Stomach (tissue), 9 donors: Measurements from ENCODE around the gene RNF123. TPM values are rescaled to one million over a fixed set of nuclear protein-coding genes. Genes with fewer than 3 reads are reported as not detected.
A peak's percentile ranks its signal among the peaks of the same experiment; 100 is the strongest.

Source experiments
- DNase-seq, 2 donors: peaks; one replicate each; pipeline versions ENCODE4 v3.0.0 to v3.0.0-alpha.2; 2013 to 2019
- H3K27ac ChIP-seq, 5 donors: fragments of 200-600 bp in 4 of 5; sonication (generic) in 4 of 5; one replicate each; pipeline ENCODE4 v1.5.1; 2013 to 2019; ENCODE audit warnings: mild to moderate bottlenecking in 1 of 5, moderate library complexity in 1 of 5
- H3K27me3 ChIP-seq, 3 donors: fragments of 200-600 bp; sonication (generic); one replicate each; pipeline ENCODE4 v1.5.1; 2017 to 2019; ENCODE audit warnings: mixed run types in 1 of 3
- H3K36me3 ChIP-seq, 4 donors: fragments of 200-600 bp; sonication (generic); 1 replicate in 3 of 4; 2 replicates in 1 of 4; pipeline ENCODE4 v1.5.1; 2016 to 2019
- H3K4me1 ChIP-seq, 4 donors: fragments of 200-600 bp; sonication (generic); one replicate each; pipeline ENCODE4 v1.5.1; 2016 to 2019
- H3K4me3 ChIP-seq, 4 donors: fragments of 200-600 bp; sonication (generic) in 3 of 4; one replicate each; pipeline ENCODE4 v1.5.1; 2016 to 2019; ENCODE audit warnings: mild to moderate bottlenecking in 1 of 4
- H3K9me3 ChIP-seq, 4 donors: fragments of 200-600 bp; sonication (generic); one replicate each; pipeline ENCODE4 v1.5.1; 2016 to 2019
- CTCF ChIP-seq, 7 experiments: fragments of 450-650 bp in 4 of 7; fragments of 200-600 bp in 3 of 7; sonication (generic) in 3 of 7; IDR thresholded peaks; one replicate each; pipeline ENCODE4 v1.5.1; 2016 to 2019; ENCODE audit warnings: antibody characterized with exemption in 7 of 7, control low read depth in 2 of 7, mild to moderate bottlenecking in 1 of 7
- EP300 ChIP-seq: sonication (generic); formaldehyde crosslinking; IDR thresholded peaks from one replicate; pipeline ENCODE4 v1.6.1; 2017; ENCODE audit warnings: antibody characterized with exemption
- POLR2A ChIP-seq, 4 donors: fragments of 450-650 bp; IDR thresholded peaks; one replicate each; pipeline ENCODE4 v1.6.1; 2016; ENCODE audit warnings: antibody characterized with exemption in 4 of 4, control low read depth in 2 of 4, mild to moderate bottlenecking in 1 of 4, moderate library complexity in 1 of 4
- POLR2AphosphoS5 ChIP-seq, 3 donors: sonication (generic); formaldehyde crosslinking; IDR thresholded peaks; one replicate each; pipeline ENCODE4 v1.6.1; 2016; ENCODE audit warnings: antibody characterized with exemption in 3 of 3
- WGBS, 5 donors: extraction: QIAGEN DNeasy Blood & Tissue Kit in 3 of 5; methylation state at CpG; one replicate each; pipeline versions ENCODE4 v1.1.5 to v1.1.7; 2013 to 2018; 5-methylcytosine and 5-hydroxymethylcytosine counted together
- intact Hi-C: fragments of 100-400 bp; cut with DNase I; formaldehyde crosslinking; loops from one replicate; pipeline ENCODE4 v1.15.1; 2023; ENCODE audit warnings: low total_unique reads
- polyA plus RNA-seq, 3 donors: library from polyadenylated mRNA; stranded (reverse); fragments of 200-250 nt; gene quantifications; one replicate each; pipeline ENCODE4 v1.2.3, GENCODE V29; 2013
- total RNA-seq, 5 donors: library from RNA; depleted of rRNA; stranded (reverse); fragments of >200 nt; gene quantifications; one replicate each; pipeline versions ENCODE4 v1.1.0 to v1.2.3, GENCODE V29; 2014 to 2016
- donor health status: healthy with polysubstance abuse.
- donor health status: Bipolar disorder and iron deficiency.
- donor health status: healthy.

Gene RNF123
- total and polyA plus RNA-seq, 8 donors = 18.1 to 75.4 (median 26.6) TPM

- intact Hi-C loops = loop anchor here (5.0 kb wide), 1 partner anchor 124 kb away; no protein-coding TSS in a partner anchor
- H3K4me1 ChIP-seq = peaks cover 0 to 33% (median 12%) of the 10 kb centered on the region in 4 donors
These were observed 22.8 kb upstream of the RNF123 start for GRCh38 chr3:49666592-49666991.

GRCh38 chr3:49667701-49668413 is 21.5 kb upstream of the RNF123 start:
- H3K4me1 ChIP-seq = peaks cover 0 to 40% (median 15%) of the 10 kb centered on the region in 4 donors
- no peaks in the 10 kb centered on the region for H3K9me3 ChIP-seq
- WGBS, 5 donors = 80 to 88% (median 82%) methylated on average over 20 to 25 of the region's 25 CpGs
- intact Hi-C loops = loop anchor here (5.0 kb wide), 1 partner anchor 126 kb away; no protein-coding TSS in a partner anchor
- H3K27me3 ChIP-seq = peaks cover 0 to 15% (median 0%) of the 10 kb centered on the region in 3 donors
- DNase-seq = no peak
- no peaks in the 10 kb centered on the region for H3K36me3 ChIP-seq
- no peak overlapping the region for H3K4me3 ChIP-seq
- TF ChIP-seq POLR2A (IDR thresholded peaks at IDR 0.05) = no peak
- TF ChIP-seq EP300 = no peak
- no peak for TF ChIP-seq CTCF (IDR thresholded peaks at IDR 0.05)
- TF ChIP-seq POLR2AphosphoS5 (IDR thresholded peaks at IDR 0.05) = no peak
- no peak overlapping the region for H3K27ac ChIP-seq

More at GRCh38 chr3:49666592-49666991, 22.8 kb upstream of the RNF123 start:
- H3K9me3 ChIP-seq = no peaks in the 10 kb centered on the region
- no peaks in the 10 kb centered on the region for H3K36me3 ChIP-seq
- peaks cover 0 to 24% (median 0%) of the 10 kb centered on the region in 3 donors for H3K27me3 ChIP-seq
- DNase-seq = no peak
- WGBS, 5 donors = 26 to 62% (median 44%) methylated on average over 8 of the region's 8 CpGs
- TF ChIP-seq EP300 (no peak), CTCF (IDR thresholded peaks at IDR 0.05) (no peak), POLR2AphosphoS5 (IDR thresholded peaks at IDR 0.05) (no peak), POLR2A (IDR thresholded peaks at IDR 0.05) (no peak)
- H3K4me3 ChIP-seq = no peak overlapping the region
- peak overlapping the region in 3 of 5 donors; percentile 33 to 67 (median 45) for H3K27ac ChIP-seq

- 20 to 37% (median 29%) methylated on average over 5 of the region's 5 CpGs for WGBS, 5 donors
- intact Hi-C loops = loop anchor here (5.0 kb wide), 1 partner anchor 126 kb away; no protein-coding TSS in a partner anchor
- TF ChIP-seq POLR2AphosphoS5 (IDR thresholded peaks at IDR 0.05) (no peak), CTCF (IDR thresholded peaks at IDR 0.05) (no peak), EP300 (no peak), POLR2A (IDR thresholded peaks at IDR 0.05) (no peak)
These were observed 21.0 kb upstream of the RNF123 start for GRCh38 chr3:49668414-49668797.

GRCh38 chr3:49668861-49669260 is 20.5 kb upstream of the RNF123 start:
- intact Hi-C loops = loop anchor here (5.0 kb wide), 1 partner anchor 127 kb away; no protein-coding TSS in a partner anchor
- Histone ChIP-seq H3K9me3 (no peaks in the 10 kb centered on the region), H3K4me3 (no peak overlapping the region), H3K27me3 (peaks cover 0 to 10% (median 0%) of the 10 kb centered on the region in 3 donors), H3K36me3 (no peaks in the 10 kb centered on the region), H3K27ac (no peak overlapping the region), H3K4me1 (peaks cover 4 to 47% (median 22%) of the 10 kb centered on the region in 4 donors)
- TF ChIP-seq CTCF (IDR thresholded peaks at IDR 0.05) (no peak), POLR2AphosphoS5 (IDR thresholded peaks at IDR 0.05) (no peak), POLR2A (IDR thresholded peaks at IDR 0.05) (no peak), EP300 (no peak)
- WGBS, 5 donors = 30 to 51% (median 37%) methylated on average over 5 of the region's 5 CpGs
- DNase-seq = no peak

More at GRCh38 chr3:49668414-49668797, 21.0 kb upstream of the RNF123 start:
- Histone ChIP-seq H3K27me3 (peaks cover 0 to 10% (median 0%) of the 10 kb centered on the region in 3 donors), H3K27ac (no peak overlapping the region), H3K36me3 (no peaks in the 10 kb centered on the region), H3K4me1 (peaks cover 4 to 45% (median 19%) of the 10 kb centered on the region in 4 donors), H3K9me3 (no peaks in the 10 kb centered on the region), H3K4me3 (no peak overlapping the region)
- no peak for DNase-seq
